ENCODE results near the gene CCDC192. TPM values are rescaled to one million over a fixed set of nuclear protein-coding genes. Genes with fewer than 3 reads are reported as not detected.

Gene CCDC192
- total and polyA plus RNA-seq, 2 experiments from 2014 or later: 0.40 TPM; not detected in 1

DNA sequence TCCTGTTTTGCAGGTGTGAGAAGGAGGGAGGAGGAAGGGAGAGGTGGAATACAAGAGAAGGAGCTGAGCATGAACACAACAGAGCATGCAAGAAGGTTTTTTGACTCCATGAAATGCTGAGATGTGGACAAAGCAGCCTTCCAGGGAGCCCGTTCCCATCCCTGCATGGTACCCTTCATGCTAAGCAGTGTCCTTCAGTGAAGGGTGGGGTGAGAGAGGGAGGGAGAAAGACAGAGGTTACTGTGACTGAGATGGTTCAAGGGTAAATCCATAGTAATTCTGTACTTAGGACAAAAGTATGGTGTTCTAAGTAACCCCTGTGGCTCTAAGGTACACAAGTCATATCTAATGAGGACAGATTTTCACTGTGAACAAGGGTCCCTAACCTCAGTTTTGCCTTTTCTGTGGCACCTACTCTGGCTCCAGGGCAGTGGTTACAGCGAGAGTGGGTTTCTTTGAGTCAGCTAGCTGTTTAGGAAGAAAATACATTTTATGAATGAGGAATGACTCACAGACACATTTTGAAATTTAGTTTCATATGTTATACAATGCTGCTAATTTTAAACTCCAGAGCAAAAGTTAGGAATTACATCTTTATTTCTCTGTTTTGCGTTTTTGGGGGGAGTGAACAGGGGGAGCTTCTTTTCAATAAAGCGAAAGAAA lies 195.5 kb downstream of the CCDC192 start:
- no peaks in the 10 kb centered on the region for H3K36me3 Mint-ChIP-seq (ENCODE audit: low read depth)
- TF ChIP-seq ZNF462 (CRISPR knock-in tag; IDR thresholded peaks at IDR 0.05) (no peak), JUNB (IDR thresholded peaks at IDR 0.05; ENCODE audit: unreplicated experiment) (no peak), NANOG (IDR thresholded peaks at IDR 0.05; ENCODE audit: borderline replicate concordance) (no peak), ETS1 (IDR thresholded peaks at IDR 0.05) (no peak), CTCF (conservative IDR thresholded peaks at IDR 0.05; ENCODE audit: low read depth in 2 of 2) (no peak), STAT1 (IDR thresholded peaks at IDR 0.05; ENCODE audit: unreplicated experiment) (no peak)
- TF ChIP-seq, protein P1, sequence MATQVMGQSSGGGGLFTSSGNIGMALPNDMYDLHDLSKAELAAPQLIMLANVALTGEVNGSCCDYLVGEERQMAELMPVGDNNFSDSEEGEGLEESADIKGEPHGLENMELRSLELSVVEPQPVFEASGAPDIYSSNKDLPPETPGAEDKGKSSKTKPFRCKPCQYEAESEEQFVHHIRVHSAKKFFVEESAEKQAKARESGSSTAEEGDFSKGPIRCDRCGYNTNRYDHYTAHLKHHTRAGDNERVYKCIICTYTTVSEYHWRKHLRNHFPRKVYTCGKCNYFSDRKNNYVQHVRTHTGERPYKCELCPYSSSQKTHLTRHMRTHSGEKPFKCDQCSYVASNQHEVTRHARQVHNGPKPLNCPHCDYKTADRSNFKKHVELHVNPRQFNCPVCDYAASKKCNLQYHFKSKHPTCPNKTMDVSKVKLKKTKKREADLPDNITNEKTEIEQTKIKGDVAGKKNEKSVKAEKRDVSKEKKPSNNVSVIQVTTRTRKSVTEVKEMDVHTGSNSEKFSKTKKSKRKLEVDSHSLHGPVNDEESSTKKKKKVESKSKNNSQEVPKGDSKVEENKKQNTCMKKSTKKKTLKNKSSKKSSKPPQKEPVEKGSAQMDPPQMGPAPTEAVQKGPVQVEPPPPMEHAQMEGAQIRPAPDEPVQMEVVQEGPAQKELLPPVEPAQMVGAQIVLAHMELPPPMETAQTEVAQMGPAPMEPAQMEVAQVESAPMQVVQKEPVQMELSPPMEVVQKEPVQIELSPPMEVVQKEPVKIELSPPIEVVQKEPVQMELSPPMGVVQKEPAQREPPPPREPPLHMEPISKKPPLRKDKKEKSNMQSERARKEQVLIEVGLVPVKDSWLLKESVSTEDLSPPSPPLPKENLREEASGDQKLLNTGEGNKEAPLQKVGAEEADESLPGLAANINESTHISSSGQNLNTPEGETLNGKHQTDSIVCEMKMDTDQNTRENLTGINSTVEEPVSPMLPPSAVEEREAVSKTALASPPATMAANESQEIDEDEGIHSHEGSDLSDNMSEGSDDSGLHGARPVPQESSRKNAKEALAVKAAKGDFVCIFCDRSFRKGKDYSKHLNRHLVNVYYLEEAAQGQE (IDR thresholded peaks at IDR 0.05; ENCODE audit: unreplicated experiment): no peak
- Histone ChIP-seq H3K4me1 (ENCODE audit: insufficient read depth) (peaks cover 7% of the 10 kb centered on the region; the same call in 1 of the 2 replicates), H3K4me3 (no peak overlapping the region), H3K36me3 (ENCODE audit: insufficient read depth) (no peaks in the 10 kb centered on the region), H4K20me1 (replicated peaks; ENCODE audit: insufficient read depth) (no peaks in the 10 kb centered on the region), H2AFZ (no peak overlapping the region), H3F3A (replicated peaks; ENCODE audit: low read depth) (no peaks in the 10 kb centered on the region), H3K27me3 (ENCODE audit: insufficient read depth) (no peaks in the 10 kb centered on the region), H3K27ac (ENCODE audit: low read depth) (no peak overlapping the region), H3K4me2 (no peak overlapping the region), H3K79me2 (replicated peaks; ENCODE audit: insufficient read depth) (no peaks in the 10 kb centered on the region), H3K9me2 (ENCODE audit: insufficient read depth) (no peaks in the 10 kb centered on the region)
- DNase-seq (ENCODE audit: low spot score): no peak
- no peaks in the 10 kb centered on the region for H3K27me3 Mint-ChIP-seq (ENCODE audit: insufficient read depth, low read depth, poor library complexity)
- H3K4me3 Mint-ChIP-seq: no peak overlapping the region
- peaks cover 5% of the 10 kb centered on the region for H3K4me1 Mint-ChIP-seq
- peak; percentile 61 for ATAC-seq
- H3K9me3 Mint-ChIP-seq: no peaks in the 10 kb centered on the region
- H3K27ac Mint-ChIP-seq: no peak overlapping the region
